Islet precursor cell (in vitro differentiated cells): Measurements from ENCODE around the gene LAMB4.

ENCODE experiments used
- DNase-seq: peaks from one replicate; pipeline ENCODE4 v3.0.0-alpha.2; 2018

LAMB4 gene

GRCh38 chr7:107989618-107990373, 140.4 kb downstream of the LAMB4 start:
- no peak for DNase-seq

- no peak for DNase-seq
Measured at GRCh38 chr7:107982918-107983389, 147.2 kb downstream of the LAMB4 start.

GRCh38 chr7:107982042-107982840, 147.9 kb downstream of the LAMB4 start:
- DNase-seq, result no peak

- no peak for DNase-seq
Measured at GRCh38 chr7:107981466-107981865, 148.7 kb downstream of the LAMB4 start.

GRCh38 chr7:107980671-107981190, 149.4 kb downstream of the LAMB4 start:
- no peak for DNase-seq

- DNase-seq, result no peak
Measured at GRCh38 chr7:107980171-107980570, 150.0 kb downstream of the LAMB4 start.

GRCh38 chr7:107978815-107979408, 151.2 kb downstream of the LAMB4 start:
- no peak for DNase-seq

GRCh38 chr7:107977048-107977447, 153.1 kb downstream of the LAMB4 start:
- DNase-seq, result no peak

- DNase-seq, result no peak
Measured at GRCh38 chr7:107976620-107977019, 153.5 kb downstream of the LAMB4 start.

- no peak for DNase-seq
Measured at GRCh38 chr7:107975394-107976013, 154.7 kb downstream of the LAMB4 start.

GRCh38 chr7:107973861-107974260, 156.3 kb downstream of the LAMB4 start:
- DNase-seq, result no peak
